Measurements from ENCODE around the gene SHISA3.

DNA sequence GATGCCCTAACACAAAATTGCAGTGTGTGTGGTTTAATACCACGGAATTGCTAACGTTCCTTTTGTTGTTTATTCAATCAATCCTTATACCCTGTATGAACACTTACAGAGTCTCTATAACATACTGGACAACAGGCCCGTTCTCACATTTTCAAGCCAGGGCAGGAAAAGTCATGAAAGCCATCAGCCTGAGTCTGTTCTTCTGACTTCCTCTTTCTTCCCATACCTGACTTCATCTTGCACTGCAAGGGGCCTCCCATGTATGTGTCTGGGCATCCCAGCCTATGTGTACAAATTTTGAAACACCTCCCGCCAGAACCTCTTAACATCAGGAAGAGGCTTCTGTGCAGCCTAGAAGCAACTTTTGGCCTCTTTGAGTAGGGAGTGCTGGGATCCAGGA, 4.9 kb upstream of the SHISA3 start:
- TF ChIP-seq POLR2A (IDR thresholded peaks at IDR 0.05): no peak
- TF ChIP-seq, protein P1, sequence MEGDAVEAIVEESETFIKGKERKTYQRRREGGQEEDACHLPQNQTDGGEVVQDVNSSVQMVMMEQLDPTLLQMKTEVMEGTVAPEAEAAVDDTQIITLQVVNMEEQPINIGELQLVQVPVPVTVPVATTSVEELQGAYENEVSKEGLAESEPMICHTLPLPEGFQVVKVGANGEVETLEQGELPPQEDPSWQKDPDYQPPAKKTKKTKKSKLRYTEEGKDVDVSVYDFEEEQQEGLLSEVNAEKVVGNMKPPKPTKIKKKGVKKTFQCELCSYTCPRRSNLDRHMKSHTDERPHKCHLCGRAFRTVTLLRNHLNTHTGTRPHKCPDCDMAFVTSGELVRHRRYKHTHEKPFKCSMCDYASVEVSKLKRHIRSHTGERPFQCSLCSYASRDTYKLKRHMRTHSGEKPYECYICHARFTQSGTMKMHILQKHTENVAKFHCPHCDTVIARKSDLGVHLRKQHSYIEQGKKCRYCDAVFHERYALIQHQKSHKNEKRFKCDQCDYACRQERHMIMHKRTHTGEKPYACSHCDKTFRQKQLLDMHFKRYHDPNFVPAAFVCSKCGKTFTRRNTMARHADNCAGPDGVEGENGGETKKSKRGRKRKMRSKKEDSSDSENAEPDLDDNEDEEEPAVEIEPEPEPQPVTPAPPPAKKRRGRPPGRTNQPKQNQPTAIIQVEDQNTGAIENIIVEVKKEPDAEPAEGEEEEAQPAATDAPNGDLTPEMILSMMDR (IDR thresholded peaks at IDR 0.05): no peak
